GM12878 (cell line): ENCODE data around the gene SEMA4D. TPM values are rescaled to one million over a fixed set of nuclear protein-coding genes. Genes with fewer than 3 reads are reported as not detected.

Experiments used
- ASH2L ChIP-seq: fragments of 300-600, 200-600 bp; sonication (generic); IDR thresholded peaks from 2 replicates; pipeline ENCODE4 v1.6.1; 2017; ENCODE audit warnings: low read depth, mild to moderate bottlenecking, borderline replicate concordance
- BHLHE40 ChIP-seq, 2 experiments: fragments of 450-650 bp in 1 of 2; IDR thresholded peaks; 2 replicates each; pipeline ENCODE4 v1.6.1; 2011 to 2017; ENCODE audit warnings: low read depth in 2 of 2, borderline replicate concordance in 1 of 2, improper control_type of control experiment in 1 of 2, low read length in 1 of 2, mild to moderate bottlenecking in 1 of 2
- DPF2 ChIP-seq: fragments of 450-650 bp; IDR thresholded peaks from 2 replicates; pipeline ENCODE4 v1.6.1; 2017; ENCODE audit warnings: mild to moderate bottlenecking
- EZH2 ChIP-seq: IDR thresholded peaks from 2 replicates; pipeline ENCODE4 v1.6.1; 2012; ENCODE audit warnings: low read depth, mild to moderate bottlenecking, control low read depth, inconsistent platforms, low read length, borderline replicate concordance; ENCODE audit not compliant: control insufficient read depth
- HDAC6 ChIP-seq: fragments of 200-600 bp; sonication (generic); IDR thresholded peaks from one replicate; pipeline ENCODE4 v1.8.0; 2017; ENCODE audit warnings: antibody characterized with exemption; ENCODE audit not compliant: unreplicated experiment
- HDGF ChIP-seq: fragments of 450-650 bp; IDR thresholded peaks from 2 replicates; pipeline ENCODE4 v1.6.1; 2016; ENCODE audit warnings: antibody characterized with exemption
- IKZF2 ChIP-seq, 2 experiments: fragments of 450-650 bp; IDR thresholded peaks; 2 replicates each; pipeline ENCODE4 v1.6.1; 2017; ENCODE audit warnings: mild to moderate bottlenecking in 2 of 2, moderate library complexity in 2 of 2
- JUND ChIP-seq: IDR thresholded peaks from 2 replicates; pipeline ENCODE4 v1.6.1; 2012; ENCODE audit warnings: low read depth, mild to moderate bottlenecking, low read length, improper control_type of control experiment, moderate library complexity
- MEF2B ChIP-seq: fragments of 450-650 bp; IDR thresholded peaks from 2 replicates; pipeline ENCODE4 v1.6.1; 2018; ENCODE audit warnings: mild to moderate bottlenecking, moderate library complexity; ENCODE audit not compliant: partially characterized antibody, poor library complexity, severe bottlenecking
- NFYA ChIP-seq: IDR thresholded peaks from 2 replicates; pipeline ENCODE4 v1.6.1; 2011; ENCODE audit warnings: low read depth, mild to moderate bottlenecking, low read length, improper control_type of control experiment, borderline replicate concordance
- NR2C1 ChIP-seq: fragments of 450-650 bp; IDR thresholded peaks from 2 replicates; pipeline ENCODE4 v1.6.1; 2017; ENCODE audit warnings: antibody characterized with exemption, mild to moderate bottlenecking, moderate library complexity
- NR2F1 ChIP-seq: fragments of 450-650 bp; conservative IDR thresholded peaks from 2 replicates; pipeline ENCODE4 v1.6.1; 2017; ENCODE audit warnings: mild to moderate bottlenecking
- POLR2A ChIP-seq: IDR thresholded peaks from 2 replicates; pipeline ENCODE4 v1.6.1; 2011; ENCODE audit warnings: low read depth, mild to moderate bottlenecking, low read length
- POLR2AphosphoS2 ChIP-seq: IDR thresholded peaks from 2 replicates; pipeline ENCODE4 v1.6.1; 2011; ENCODE audit warnings: low read depth, mild to moderate bottlenecking, low read length, improper control_type of control experiment, moderate library complexity
- RFX5 ChIP-seq: IDR thresholded peaks from 2 replicates; pipeline ENCODE4 v1.6.1; 2011; ENCODE audit warnings: low read depth, low read length, improper control_type of control experiment
- RUNX3 ChIP-seq: IDR thresholded peaks from 2 replicates; pipeline ENCODE4 v1.6.1; 2012; ENCODE audit warnings: low read length, inconsistent platforms
- SREBF2 ChIP-seq: IDR thresholded peaks from 2 replicates; pipeline ENCODE4 v1.6.1; 2012; ENCODE audit warnings: mild to moderate bottlenecking, low read length
- YBX1 ChIP-seq: fragments of 450-650 bp; IDR thresholded peaks from 2 replicates; pipeline ENCODE4 v1.6.1; 2016; ENCODE audit warnings: antibody characterized with exemption
- ZNF207 ChIP-seq: fragments of 450-650 bp; IDR thresholded peaks from 2 replicates; pipeline ENCODE4 v1.6.1; 2014; ENCODE audit warnings: antibody characterized with exemption, mild to moderate bottlenecking, borderline replicate concordance
- ZNF384 ChIP-seq: IDR thresholded peaks from 2 replicates; pipeline ENCODE4 v1.6.1; 2012; ENCODE audit warnings: low read depth, mild to moderate bottlenecking, low read length, improper control_type of control experiment, borderline replicate concordance
- polyA plus RNA-seq, 11 experiments: library from polyadenylated mRNA; depleted of rRNA in 4 of 11; unstranded in 6 of 11; stranded (reverse) in 5 of 11; fragments of >200 nt; fragmentation: Nextera tagmentation in 4 of 11; fragmentation: Illumina TruSeq in 1 of 11; extraction: Ambion mirVana in 4 of 11; extraction: Trizol in 1 of 11; gene quantifications; 1 replicate in 1 of 11; 2 replicates in 10 of 11; pipeline versions ENCODE4 v1.2.1 to v1.2.3, GENCODE V29; 2011 to 2016; ENCODE audit warnings: inconsistent platforms in 2 of 11, missing spikeins in 2 of 11, low read depth in 1 of 11
- total RNA-seq, 4 experiments: library from RNA; depleted of rRNA in 3 of 4; stranded (reverse); fragments of >200 nt in 3 of 4; fragmentation: Illumina TruSeq in 1 of 4; extraction: Trizol in 1 of 4; gene quantifications; 2 replicates each; pipeline versions ENCODE4 v1.2.1 to v1.2.3, GENCODE V29; 2013 to 2021
- TF ChIP-seq, protein P1 (sequence below): fragments of 450-650 bp; IDR thresholded peaks from 2 replicates; pipeline ENCODE4 v1.6.1; 2017; ENCODE audit warnings: low read depth, mild to moderate bottlenecking, moderate library complexity
- TF ChIP-seq, protein P2 (sequence below): fragments of 450-650 bp; formaldehyde crosslinking; IDR thresholded peaks from 2 replicates; pipeline ENCODE4 v1.4.0; 2020; ENCODE audit warnings: mild to moderate bottlenecking, moderate library complexity
- TF ChIP-seq, protein P3 (sequence below): fragments of 450-650 bp; IDR thresholded peaks from 2 replicates; pipeline ENCODE4 v1.6.1; 2017; ENCODE audit warnings: mild to moderate bottlenecking

The SEMA4D gene
- total and polyA plus RNA-seq, 10 of the 15 experiments (the other 5 are each of a cell fraction or from before 2014, with no cell fraction given), result 15.1 to 136 (median 39.6) TPM

DNA sequence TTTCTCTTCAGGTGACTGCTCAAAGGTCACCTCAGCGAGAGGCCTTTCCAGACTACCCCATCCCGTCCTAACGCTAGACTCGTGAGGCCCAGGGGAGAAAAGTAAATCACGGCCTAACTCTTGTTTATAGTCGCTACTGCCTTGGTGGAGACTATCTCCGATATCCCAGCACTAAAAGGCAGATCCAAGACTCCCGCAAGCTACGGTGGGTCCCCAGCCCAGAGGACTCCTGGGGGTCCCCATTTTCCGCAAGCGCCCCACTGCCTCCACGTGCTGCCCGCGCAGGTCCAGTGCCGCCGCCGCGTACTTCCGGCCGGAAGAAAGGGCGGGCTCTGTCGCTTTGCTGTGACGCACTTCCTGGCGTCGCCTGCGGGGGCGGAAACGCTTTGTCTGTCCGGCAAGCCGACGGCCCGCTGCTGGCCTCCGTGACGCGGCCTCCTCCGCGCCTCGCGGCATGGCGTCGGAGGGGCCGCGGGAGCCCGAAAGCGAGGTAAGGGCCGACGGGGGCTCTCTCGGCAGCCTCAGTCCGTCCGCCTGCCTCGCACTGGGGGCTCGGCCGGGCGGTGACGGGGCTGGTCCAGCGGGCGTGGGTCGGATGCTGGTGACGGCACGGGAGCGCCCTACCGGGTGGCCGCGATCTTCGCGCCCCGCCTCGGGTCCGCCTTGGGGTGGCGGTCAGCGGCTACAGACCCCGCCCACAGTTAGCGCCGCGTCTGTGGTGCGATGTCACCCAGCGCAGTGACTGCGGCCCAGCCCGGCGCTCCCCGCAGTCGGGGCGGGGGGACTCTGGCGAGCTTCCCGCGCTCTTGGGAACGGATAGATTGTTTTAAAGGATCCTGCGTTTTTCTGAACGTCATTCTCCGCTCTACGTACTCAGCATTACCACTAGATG, 179.5 kb downstream of the SEMA4D start, which contains the start of gene SECISBP2 (continued):
- TF ChIP-seq, protein P1, sequence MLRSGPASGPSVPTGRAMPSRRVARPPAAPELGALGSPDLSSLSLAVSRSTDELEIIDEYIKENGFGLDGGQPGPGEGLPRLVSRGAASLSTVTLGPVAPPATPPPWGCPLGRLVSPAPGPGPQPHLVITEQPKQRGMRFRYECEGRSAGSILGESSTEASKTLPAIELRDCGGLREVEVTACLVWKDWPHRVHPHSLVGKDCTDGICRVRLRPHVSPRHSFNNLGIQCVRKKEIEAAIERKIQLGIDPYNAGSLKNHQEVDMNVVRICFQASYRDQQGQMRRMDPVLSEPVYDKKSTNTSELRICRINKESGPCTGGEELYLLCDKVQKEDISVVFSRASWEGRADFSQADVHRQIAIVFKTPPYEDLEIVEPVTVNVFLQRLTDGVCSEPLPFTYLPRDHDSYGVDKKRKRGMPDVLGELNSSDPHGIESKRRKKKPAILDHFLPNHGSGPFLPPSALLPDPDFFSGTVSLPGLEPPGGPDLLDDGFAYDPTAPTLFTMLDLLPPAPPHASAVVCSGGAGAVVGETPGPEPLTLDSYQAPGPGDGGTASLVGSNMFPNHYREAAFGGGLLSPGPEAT, result peak; percentile 79
- TF ChIP-seq YBX1, result no peak
- TF ChIP-seq ASH2L, result peak; percentile 92; the same call in 1 of the 2 replicates
- TF ChIP-seq, protein P2, sequence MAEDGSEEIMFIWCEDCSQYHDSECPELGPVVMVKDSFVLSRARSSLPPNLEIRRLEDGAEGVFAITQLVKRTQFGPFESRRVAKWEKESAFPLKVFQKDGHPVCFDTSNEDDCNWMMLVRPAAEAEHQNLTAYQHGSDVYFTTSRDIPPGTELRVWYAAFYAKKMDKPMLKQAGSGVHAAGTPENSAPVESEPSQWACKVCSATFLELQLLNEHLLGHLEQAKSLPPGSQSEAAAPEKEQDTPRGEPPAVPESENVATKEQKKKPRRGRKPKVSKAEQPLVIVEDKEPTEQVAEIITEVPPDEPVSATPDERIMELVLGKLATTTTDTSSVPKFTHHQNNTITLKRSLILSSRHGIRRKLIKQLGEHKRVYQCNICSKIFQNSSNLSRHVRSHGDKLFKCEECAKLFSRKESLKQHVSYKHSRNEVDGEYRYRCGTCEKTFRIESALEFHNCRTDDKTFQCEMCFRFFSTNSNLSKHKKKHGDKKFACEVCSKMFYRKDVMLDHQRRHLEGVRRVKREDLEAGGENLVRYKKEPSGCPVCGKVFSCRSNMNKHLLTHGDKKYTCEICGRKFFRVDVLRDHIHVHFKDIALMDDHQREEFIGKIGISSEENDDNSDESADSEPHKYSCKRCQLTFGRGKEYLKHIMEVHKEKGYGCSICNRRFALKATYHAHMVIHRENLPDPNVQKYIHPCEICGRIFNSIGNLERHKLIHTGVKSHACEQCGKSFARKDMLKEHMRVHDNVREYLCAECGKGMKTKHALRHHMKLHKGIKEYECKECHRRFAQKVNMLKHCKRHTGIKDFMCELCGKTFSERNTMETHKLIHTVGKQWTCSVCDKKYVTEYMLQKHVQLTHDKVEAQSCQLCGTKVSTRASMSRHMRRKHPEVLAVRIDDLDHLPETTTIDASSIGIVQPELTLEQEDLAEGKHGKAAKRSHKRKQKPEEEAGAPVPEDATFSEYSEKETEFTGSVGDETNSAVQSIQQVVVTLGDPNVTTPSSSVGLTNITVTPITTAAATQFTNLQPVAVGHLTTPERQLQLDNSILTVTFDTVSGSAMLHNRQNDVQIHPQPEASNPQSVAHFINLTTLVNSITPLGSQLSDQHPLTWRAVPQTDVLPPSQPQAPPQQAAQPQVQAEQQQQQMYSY, result peak; percentile 2; the same call in 1 of the 2 replicates
- no peak for TF ChIP-seq EZH2
- TF ChIP-seq RFX5, result no peak; the same call in 1 of the 2 replicates
- TF ChIP-seq SREBF2, result peak; percentile 58
- TF ChIP-seq JUND, result no peak
- peak; percentile 64 for TF ChIP-seq NR2F1
- TF ChIP-seq, protein P3, sequence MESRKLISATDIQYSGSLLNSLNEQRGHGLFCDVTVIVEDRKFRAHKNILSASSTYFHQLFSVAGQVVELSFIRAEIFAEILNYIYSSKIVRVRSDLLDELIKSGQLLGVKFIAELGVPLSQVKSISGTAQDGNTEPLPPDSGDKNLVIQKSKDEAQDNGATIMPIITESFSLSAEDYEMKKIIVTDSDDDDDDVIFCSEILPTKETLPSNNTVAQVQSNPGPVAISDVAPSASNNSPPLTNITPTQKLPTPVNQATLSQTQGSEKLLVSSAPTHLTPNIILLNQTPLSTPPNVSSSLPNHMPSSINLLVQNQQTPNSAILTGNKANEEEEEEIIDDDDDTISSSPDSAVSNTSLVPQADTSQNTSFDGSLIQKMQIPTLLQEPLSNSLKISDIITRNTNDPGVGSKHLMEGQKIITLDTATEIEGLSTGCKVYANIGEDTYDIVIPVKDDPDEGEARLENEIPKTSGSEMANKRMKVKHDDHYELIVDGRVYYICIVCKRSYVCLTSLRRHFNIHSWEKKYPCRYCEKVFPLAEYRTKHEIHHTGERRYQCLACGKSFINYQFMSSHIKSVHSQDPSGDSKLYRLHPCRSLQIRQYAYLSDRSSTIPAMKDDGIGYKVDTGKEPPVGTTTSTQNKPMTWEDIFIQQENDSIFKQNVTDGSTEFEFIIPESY, result peak; percentile 31; the same call in 1 of the 2 replicates
- TF ChIP-seq POLR2AphosphoS2, result peak; percentile 95
- TF ChIP-seq IKZF2 (IDR thresholded peaks at IDR 0.05), result peak; percentile 68 to 80
- TF ChIP-seq NFYA, result no peak
- peak; percentile 94 for TF ChIP-seq DPF2
- 0 out of 2 replicates have a peak, but pooled peaks have one; percentile 19 for TF ChIP-seq HDGF
- peak; percentile 97 for TF ChIP-seq POLR2A
- TF ChIP-seq ZNF384, result no peak; the same call in 1 of the 2 replicates
- TF ChIP-seq HDAC6, result peak; percentile 49
- TF ChIP-seq MEF2B, result peak; percentile 23
- peak; percentile 81 to 95 for TF ChIP-seq BHLHE40 (IDR thresholded peaks at IDR 0.05; ENCODE audit: borderline replicate concordance in 1 of 2, low read depth in 2 of 2, low read length in 1 of 2)
- peak; percentile 57; the same call in 1 of the 2 replicates for TF ChIP-seq RUNX3
- peak; percentile 38 for TF ChIP-seq NR2C1
- TF ChIP-seq ZNF207, result peak; percentile 98; the same call in 1 of the 2 replicates
